OCI-LY7 (cell line): Measurements from ENCODE around the gene PTPMT1. TPM values are rescaled to one million over a fixed set of nuclear protein-coding genes. Genes with fewer than 3 reads are reported as not detected.
"Not testable (repeated sequence)": the region's sequence is repeated elsewhere in the genome, so short reads cannot be mapped to it uniquely, and the experiment has no call there.

Source experiments
- BruUV-seq: library from RNA; stranded (reverse); fragments of 400-500 nt; replicated peaks from 2 replicates; lab custom pipeline; 2021; lab: Mats Ljungman, UMichigan
- CTCF ChIA-PET: fragments of 300-600 bp; sonication (Branson Sonifier 250); formaldehyde crosslinking; loops from one replicate; lab custom pipeline; 2022; ENCODE audit warnings: antibody characterized with exemption; ENCODE audit not compliant: unreplicated experiment; lab: Charles Lee
- POLR2A ChIA-PET: fragments of 300-600 bp; sonication (Branson Sonifier 250); formaldehyde crosslinking; loops from one replicate; lab custom pipeline; 2022; ENCODE audit warnings: antibody characterized with exemption; lab: Charles Lee
- DNase-seq: peaks from one replicate; pipeline ENCODE4 v3.0.0-alpha.2; 2015; ENCODE audit warnings: low spot score
- H2AFZ ChIP-seq: fragments of 200-600 bp; sonication (generic), shearing (Covaris generic); 2 replicates; pipeline ENCODE4 v1.6.1; 2014; ENCODE audit warnings: mild to moderate bottlenecking, antibody characterized with exemption, low read length, moderate library complexity
- H3K27ac ChIP-seq: fragments of 200-600 bp; sonication (generic); 2 replicates; pipeline ENCODE4 v1.5.1; 2014; ENCODE audit warnings: mixed run types, low read depth, mild to moderate bottlenecking, moderate library complexity, low read length, inconsistent platforms; ENCODE audit not compliant: poor library complexity, severe bottlenecking
- H3K36me3 ChIP-seq: fragments of 200-600 bp; sonication (generic); 2 replicates; pipeline ENCODE4 v1.6.1; 2014; ENCODE audit warnings: mild to moderate bottlenecking, antibody characterized with exemption, low read length, moderate library complexity, mixed read lengths; ENCODE audit not compliant: insufficient read depth
- H3K4me1 ChIP-seq: fragments of 200-600 bp; sonication (generic); 2 replicates; pipeline ENCODE4 v1.5.1; 2014; ENCODE audit warnings: mild to moderate bottlenecking, low read length; ENCODE audit not compliant: insufficient read depth, poor library complexity, severe bottlenecking
- H3K4me2 ChIP-seq: fragments of 200-600 bp; sonication (generic); 2 replicates; pipeline ENCODE4 v1.6.1; 2014; ENCODE audit warnings: mild to moderate bottlenecking, low read length
- H3K4me3 ChIP-seq: fragments of 200-600 bp; sonication (generic); 2 replicates; pipeline ENCODE4 v1.5.1; 2014; ENCODE audit warnings: mild to moderate bottlenecking, low read depth, low read length; ENCODE audit not compliant: poor library complexity, severe bottlenecking
- H3K79me2 ChIP-seq: fragments of 200-600 bp; sonication (generic); 2 replicates; pipeline ENCODE4 v1.6.1; 2016; ENCODE audit warnings: low read depth, mild to moderate bottlenecking, low read length, moderate library complexity, mixed read lengths; ENCODE audit not compliant: insufficient read depth
- H3K9me2 ChIP-seq: fragments of 200-600 bp; sonication (generic); 2 replicates; pipeline ENCODE4 v1.6.1; 2016; ENCODE audit warnings: mild to moderate bottlenecking, low read length, mixed read lengths; ENCODE audit not compliant: insufficient read depth
- H3K9me3 ChIP-seq: fragments of 200-600 bp; sonication (generic); 2 replicates; pipeline ENCODE4 v1.6.1; 2014; ENCODE audit warnings: mild to moderate bottlenecking, mixed run types, low read length, mixed read lengths
- H4K20me1 ChIP-seq: fragments of 200-600 bp; sonication (generic); 2 replicates; pipeline ENCODE4 v1.6.1; 2014; ENCODE audit warnings: mild to moderate bottlenecking, antibody characterized with exemption, low read length, moderate library complexity, mixed read lengths; ENCODE audit not compliant: insufficient read depth
- EZH2phosphoT487 ChIP-seq: fragments of 200-600 bp; sonication (generic); IDR thresholded peaks from 2 replicates; pipeline ENCODE4 v1.6.1; 2018; ENCODE audit warnings: low read depth, borderline replicate concordance, mild to moderate bottlenecking, mixed run types, antibody characterized with exemption, low read length, moderate library complexity, mixed read lengths
- intact Hi-C: fragments of 100-400 bp; cut with micrococcal nuclease; formaldehyde crosslinking; loops from one replicate; pipeline ENCODE4 v1.10.0; 2022; ENCODE audit not compliant: unreplicated experiment
- total RNA-seq, 2 experiments: library from RNA; depleted of rRNA in 1 of 2; stranded (reverse); fragments of >200 nt in 1 of 2; shearing (Covaris generic) in 1 of 2; gene quantifications; 2 replicates each; pipeline ENCODE4 v1.2.3, GENCODE V29; 2014 to 2022
- TF ChIP-seq, protein P1 (sequence below): fragments of 200-600 bp; sonication (generic); conservative IDR thresholded peaks from 2 replicates; pipeline ENCODE4 v1.5.1; 2014; ENCODE audit warnings: mild to moderate bottlenecking, antibody characterized with exemption, low read length, moderate library complexity, mixed read lengths

The PTPMT1 gene
- total RNA-seq, 2 experiments from 2014 or later: 27.6 to 52.6 TPM

DNA sequence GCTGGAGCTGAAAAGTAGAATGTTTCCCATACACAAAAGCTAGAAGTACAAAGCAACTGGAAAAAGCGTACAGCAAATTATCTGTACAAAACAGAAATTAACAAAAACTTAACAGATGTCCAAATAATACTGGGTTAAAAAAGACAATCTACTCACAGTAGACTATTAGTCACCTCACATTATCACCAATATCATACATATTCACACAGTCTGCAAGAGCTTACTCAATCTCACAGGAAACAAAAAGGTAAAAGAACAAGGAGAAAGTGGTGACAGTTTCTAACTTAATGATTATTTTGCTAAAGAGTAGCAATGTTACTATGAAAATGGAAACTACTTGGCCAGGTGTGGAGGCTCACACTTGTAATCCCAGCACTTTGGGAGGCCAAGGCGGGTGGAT lies 24.3 kb upstream of the PTPMT1 start:
- H3K4me3 ChIP-seq: no peak overlapping the region
- H3K9me2 ChIP-seq: no peaks in the 10 kb centered on the region
- ChIA-PET CTCF (interaction anchor here (0.9 kb wide), 1 partner anchor 10 kb away, joined by 3 read pairs; no protein-coding TSS in a partner anchor), POLR2A (no interaction called here)
- no peak overlapping the region for H3K4me2 ChIP-seq
- no peaks in the 10 kb centered on the region for H3K9me3 ChIP-seq
- H3K36me3 ChIP-seq: peaks cover 67% of the 10 kb centered on the region
- H4K20me1 ChIP-seq: peaks cover 5% of the 10 kb centered on the region; the same call in 1 of the 2 replicates
- DNase-seq: no peak
- no peak overlapping the region for H2AFZ ChIP-seq
- TF ChIP-seq EZH2phosphoT487: no peak
- TF ChIP-seq, protein P1, sequence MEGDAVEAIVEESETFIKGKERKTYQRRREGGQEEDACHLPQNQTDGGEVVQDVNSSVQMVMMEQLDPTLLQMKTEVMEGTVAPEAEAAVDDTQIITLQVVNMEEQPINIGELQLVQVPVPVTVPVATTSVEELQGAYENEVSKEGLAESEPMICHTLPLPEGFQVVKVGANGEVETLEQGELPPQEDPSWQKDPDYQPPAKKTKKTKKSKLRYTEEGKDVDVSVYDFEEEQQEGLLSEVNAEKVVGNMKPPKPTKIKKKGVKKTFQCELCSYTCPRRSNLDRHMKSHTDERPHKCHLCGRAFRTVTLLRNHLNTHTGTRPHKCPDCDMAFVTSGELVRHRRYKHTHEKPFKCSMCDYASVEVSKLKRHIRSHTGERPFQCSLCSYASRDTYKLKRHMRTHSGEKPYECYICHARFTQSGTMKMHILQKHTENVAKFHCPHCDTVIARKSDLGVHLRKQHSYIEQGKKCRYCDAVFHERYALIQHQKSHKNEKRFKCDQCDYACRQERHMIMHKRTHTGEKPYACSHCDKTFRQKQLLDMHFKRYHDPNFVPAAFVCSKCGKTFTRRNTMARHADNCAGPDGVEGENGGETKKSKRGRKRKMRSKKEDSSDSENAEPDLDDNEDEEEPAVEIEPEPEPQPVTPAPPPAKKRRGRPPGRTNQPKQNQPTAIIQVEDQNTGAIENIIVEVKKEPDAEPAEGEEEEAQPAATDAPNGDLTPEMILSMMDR: no peak
- no peak overlapping the region for H3K27ac ChIP-seq
- peaks cover 5% of the 10 kb centered on the region for H3K4me1 ChIP-seq
- intact Hi-C loops: no loop called here
- peaks cover 96% of the 10 kb centered on the region for H3K79me2 ChIP-seq
- BruUV-seq: no TSS peak

GRCh38 chr11:47545298-47545697 lies 20.1 kb upstream of the PTPMT1 start:
- no peaks in the 10 kb centered on the region for H3K9me2 ChIP-seq
- no peak overlapping the region for H2AFZ ChIP-seq
- H3K36me3 ChIP-seq: peaks cover 69% of the 10 kb centered on the region
- H3K9me3 ChIP-seq: no peaks in the 10 kb centered on the region
- peaks cover 9% of the 10 kb centered on the region for H3K4me1 ChIP-seq
- CTCF ChIA-PET: no interaction called here
- TF ChIP-seq, protein P1: no peak
- no peak for TF ChIP-seq EZH2phosphoT487
- no peak overlapping the region for H3K4me2 ChIP-seq
- peaks cover 95% of the 10 kb centered on the region for H3K79me2 ChIP-seq
- BruUV-seq: no TSS peak
- DNase-seq: no peak
- no peak overlapping the region for H3K4me3 ChIP-seq
- H4K20me1 ChIP-seq: peaks cover 13% of the 10 kb centered on the region
- intact Hi-C loops: no loop called here
- H3K27ac ChIP-seq: no peak overlapping the region
- POLR2A ChIA-PET: interaction anchor here (0.6 kb wide), 3 partner anchors 16 to 487 kb away, joined by 3 to 5 read pairs (median 4); no protein-coding TSS in a partner anchor

DNA sequence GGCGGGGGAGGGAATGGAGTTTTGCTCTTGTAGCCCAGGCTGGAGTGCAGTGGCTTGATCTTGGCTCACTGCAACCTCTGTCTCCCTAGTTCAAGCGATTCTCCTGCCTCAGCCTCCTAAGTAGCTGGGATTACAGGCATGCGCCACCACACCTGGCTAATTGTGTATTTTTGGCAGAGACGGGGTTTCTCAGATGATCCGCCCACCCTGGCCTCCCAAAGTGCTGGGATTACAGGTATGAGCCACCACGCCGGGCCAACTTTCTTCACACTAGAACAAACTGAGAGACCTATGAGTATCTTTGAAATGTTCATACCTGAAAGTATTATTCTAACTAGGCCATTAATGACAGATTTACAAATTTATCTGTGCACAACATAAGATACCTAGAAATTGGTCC lies 19.1 kb upstream of the PTPMT1 start:
- H3K4me3 ChIP-seq, CTCF ChIA-PET, H3K4me2 ChIP-seq, DNase-seq, H2AFZ ChIP-seq, H3K9me2 ChIP-seq, intact Hi-C loops, BruUV-seq, H3K9me3 ChIP-seq, H3K27ac ChIP-seq: not testable (repeated sequence)
- Histone ChIP-seq H3K36me3 (peaks cover 70% of the 10 kb centered on the region), H4K20me1 (peaks cover 22% of the 10 kb centered on the region), H3K4me1 (peaks cover 19% of the 10 kb centered on the region), H3K79me2 (peaks cover 95% of the 10 kb centered on the region)
- POLR2A ChIA-PET: interaction anchor here (0.6 kb wide), 1 partner anchor 334 kb away, joined by 3 read pairs; no protein-coding TSS in a partner anchor
